Astrocyte of the cerebellum (primary cell): ENCODE data around the gene WDFY2.

ENCODE experiments used
- DNase-seq: peaks from one replicate; pipeline ENCODE4 v3.0.0-alpha.2; 2011; ENCODE audit warnings: low read depth
- H3K4me3 ChIP-seq: 2 replicates; pipeline ENCODE4 v1.5.1; 2011; ENCODE audit warnings: mild to moderate bottlenecking, low read depth, low read length, moderate library complexity
- CTCF ChIP-seq: IDR thresholded peaks from 2 replicates; pipeline ENCODE4 v1.5.1; 2012; ENCODE audit warnings: low read length, low read depth, moderate library complexity, mild to moderate bottlenecking; ENCODE audit errors: missing control alignments
- in situ Hi-C: cut with HindIII; loops from 2 replicates; pipeline ENCODE4 v1.10.0; 2017; ENCODE audit warnings: low sequenced_read_pairs

WDFY2 gene

DNA sequence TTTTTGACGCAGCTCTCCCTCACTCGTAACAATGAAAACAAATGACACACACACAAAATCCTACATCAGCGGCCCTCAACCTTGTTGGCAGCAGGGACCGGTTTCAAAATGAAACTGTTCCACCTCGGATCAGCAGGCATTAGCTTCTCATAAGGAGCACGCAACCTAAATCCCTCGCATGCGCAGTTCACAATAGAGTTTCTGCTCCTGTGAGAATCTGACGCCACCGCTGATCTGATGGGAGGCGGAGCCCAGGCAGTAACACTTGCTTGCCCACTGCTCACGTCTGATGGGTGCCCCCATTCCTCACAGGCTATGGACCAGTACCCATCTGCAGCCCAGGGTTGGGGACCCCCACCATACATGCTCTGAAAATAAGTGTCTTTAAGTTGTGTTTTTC is 176.3 kb downstream of the WDFY2 start:
- in situ Hi-C loops: no loop called here
- no peak overlapping the region for H3K4me3 ChIP-seq
- no peak for TF ChIP-seq CTCF
- no peak for DNase-seq

DNA sequence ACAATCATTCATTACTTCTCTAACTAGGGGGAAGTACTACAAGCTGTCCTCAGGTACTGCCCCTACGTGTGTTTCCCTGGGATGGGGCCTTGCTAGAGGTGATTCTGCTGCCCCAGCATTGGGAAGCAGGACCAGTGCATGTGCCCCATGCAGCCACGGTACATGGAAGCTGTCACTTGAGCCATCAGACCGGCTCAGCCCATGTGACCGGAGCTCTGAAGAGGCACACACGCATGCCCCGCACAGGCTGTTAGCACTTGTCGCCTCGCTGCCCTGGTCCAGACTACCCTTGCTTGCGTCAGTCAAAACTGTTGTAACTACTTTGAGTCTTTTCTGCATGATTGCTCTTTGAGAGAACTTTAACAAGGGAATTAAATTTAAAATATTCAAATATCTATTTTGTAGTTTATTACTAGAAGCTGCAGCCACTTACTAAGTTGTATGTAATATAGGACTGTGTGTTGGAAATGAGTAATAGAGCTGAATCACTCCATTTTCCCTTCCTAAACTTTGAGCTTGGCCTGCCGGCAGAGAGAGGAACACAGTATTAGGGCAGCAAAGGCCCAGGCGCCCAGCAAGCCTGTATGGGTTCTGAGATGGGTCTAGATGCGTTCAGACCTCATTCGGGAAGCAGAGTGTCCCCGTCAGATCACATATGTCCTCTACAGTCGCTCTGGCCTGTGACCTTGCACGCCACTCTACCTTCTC is 177.5 kb downstream of the WDFY2 start:
- no peak for TF ChIP-seq CTCF
- in situ Hi-C loops: no loop called here

GRCh38 chr13:51763486-51763885 is 179.2 kb downstream of the WDFY2 start:
- no peak for TF ChIP-seq CTCF
- in situ Hi-C loops: no loop called here
- H3K4me3 ChIP-seq: no peak overlapping the region
- DNase-seq: no peak

More for the DNA sequence above, 177.5 kb downstream of the WDFY2 start:
- DNase-seq: no peak
- H3K4me3 ChIP-seq: no peak overlapping the region

- H3K4me3 ChIP-seq: no peak overlapping the region
- peak; percentile 4 for TF ChIP-seq CTCF
- peak; percentile 55 for DNase-seq
- in situ Hi-C loops: no loop called here
Observed at GRCh38 chr13:51764184-51765141, 180.2 kb downstream of the WDFY2 start.

- DNase-seq: no peak
- TF ChIP-seq CTCF: no peak
- H3K4me3 ChIP-seq: no peak overlapping the region
- in situ Hi-C loops: no loop called here
Observed at GRCh38 chr13:51765142-51765515, 180.9 kb downstream of the WDFY2 start.

DNA sequence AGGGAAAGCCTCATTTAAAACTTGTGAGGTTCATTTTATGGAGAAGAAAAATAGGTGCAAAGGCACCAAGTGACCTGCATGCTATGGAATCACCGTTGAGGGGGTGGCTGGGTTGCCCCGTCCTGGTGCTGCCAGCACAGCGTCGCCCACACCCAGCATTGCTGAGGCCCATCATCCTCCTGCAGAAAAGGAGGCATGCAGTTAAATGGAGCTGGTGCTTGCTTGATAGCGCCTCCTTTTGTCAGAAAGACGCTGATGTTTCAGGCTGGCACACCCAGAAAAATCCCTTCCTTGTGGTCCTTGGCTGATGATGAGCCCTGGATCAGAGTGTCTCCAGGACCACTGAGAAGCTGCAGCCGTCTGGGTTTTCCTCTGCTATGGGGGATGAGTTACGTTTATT is 182.8 kb downstream of the WDFY2 start:
- TF ChIP-seq CTCF: no peak
- H3K4me3 ChIP-seq: no peak overlapping the region
- DNase-seq: no peak
- in situ Hi-C loops: no loop called here
